ENCODE data around the gene SYNE1. TPM values are rescaled to one million over a fixed set of nuclear protein-coding genes. Genes with fewer than 3 reads are reported as not detected.

The SYNE1 gene
- total RNA-seq, 1 experiment from 2014 or later: 3.0 TPM

- no CpG with 5 or more reads among the region's 1 CpG for WGBS (ENCODE audit: extremely low coverage, insufficient read length, low lambda C conversion rate)
- Histone ChIP-seq H2AFZ (ENCODE audit: low read length) (no peak overlapping the region), H3T11ph (ENCODE audit: low read length) (no peak overlapping the region), H2BK5ac (ENCODE audit: insufficient read length, low read length) (no peak overlapping the region), H2BK15ac (ENCODE audit: low read depth, low read length) (no peak overlapping the region), H3K14ac (ENCODE audit: insufficient read depth, low read length) (no peak overlapping the region), H4K20me1 (ENCODE audit: control insufficient read depth, insufficient read depth, insufficient read length) (no peaks in the 10 kb centered on the region), H4K5ac (ENCODE audit: insufficient read length, low read depth, low read length) (no peak overlapping the region), H3K9ac (ENCODE audit: extremely low read depth, insufficient read length, low read length) (no peak overlapping the region), H3K4me1 (ENCODE audit: insufficient read depth, low read length) (no peaks in the 10 kb centered on the region), H3K4ac (ENCODE audit: low read depth, low read length) (no peak overlapping the region), H3K56ac (ENCODE audit: insufficient read length, low read depth, low read length) (no peak overlapping the region), H3K23ac (ENCODE audit: insufficient read length, low read depth, low read length) (no peak overlapping the region), H3K79me1 (ENCODE audit: insufficient read depth, low read depth, low read length, poor library complexity, severe bottlenecking) (no peaks in the 10 kb centered on the region), H2BK20ac (ENCODE audit: low read depth, low read length, poor library complexity, severe bottlenecking) (no peak overlapping the region), H2BK12ac (ENCODE audit: insufficient read length, low read depth, low read length) (no peak overlapping the region), H2BK120ac (ENCODE audit: low read depth, low read length, poor library complexity, severe bottlenecking) (no peak overlapping the region), H2AK5ac (ENCODE audit: insufficient read length, low read length) (no peak overlapping the region), H4K8ac (replicated peaks; ENCODE audit: insufficient read length, low read depth, low read length) (no peak overlapping the region), H3K79me2 (ENCODE audit: insufficient read depth, low read length) (no peaks in the 10 kb centered on the region), H3K23me2 (ENCODE audit: insufficient read length, low read depth, low read length, poor library complexity, severe bottlenecking) (no peaks in the 10 kb centered on the region), H3K4me2 (ENCODE audit: insufficient read depth, insufficient read length, low read length) (no peak overlapping the region), H4K91ac (ENCODE audit: insufficient read length, low read depth, low read length) (no peak overlapping the region), H3K27me3 (ENCODE audit: insufficient read depth, low read length) (no peaks in the 10 kb centered on the region), H3K27ac (ENCODE audit: insufficient read length, low read depth, low read length) (no peak overlapping the region), H3K18ac (ENCODE audit: insufficient read length, low read depth, low read length) (no peak overlapping the region), H3K9me3 (ENCODE audit: control insufficient read depth, low read depth, low read length) (no peaks in the 10 kb centered on the region)
- Mint-ChIP-seq H3K4me1 (no peaks in the 10 kb centered on the region), H3K27me3 (ENCODE audit: low read depth) (no peaks in the 10 kb centered on the region; the same call in 1 of the 2 replicates), H3K36me3 (ENCODE audit: insufficient read depth in 1 of 3, low read depth in 3 of 3) (peaks cover 2 to 10% (median 2%) of the 10 kb centered on the region in 3 experiments; a peak in 5 of 7 replicates), H3K27ac (no peak overlapping the region), H3K9me3 (peaks cover 5 to 9% of the 10 kb centered on the region in 2 experiments; a peak in 3 of 5 replicates), H3K4me3 (no peak overlapping the region)
- no peak for DNase-seq
- TF ChIP-seq, protein P1, sequence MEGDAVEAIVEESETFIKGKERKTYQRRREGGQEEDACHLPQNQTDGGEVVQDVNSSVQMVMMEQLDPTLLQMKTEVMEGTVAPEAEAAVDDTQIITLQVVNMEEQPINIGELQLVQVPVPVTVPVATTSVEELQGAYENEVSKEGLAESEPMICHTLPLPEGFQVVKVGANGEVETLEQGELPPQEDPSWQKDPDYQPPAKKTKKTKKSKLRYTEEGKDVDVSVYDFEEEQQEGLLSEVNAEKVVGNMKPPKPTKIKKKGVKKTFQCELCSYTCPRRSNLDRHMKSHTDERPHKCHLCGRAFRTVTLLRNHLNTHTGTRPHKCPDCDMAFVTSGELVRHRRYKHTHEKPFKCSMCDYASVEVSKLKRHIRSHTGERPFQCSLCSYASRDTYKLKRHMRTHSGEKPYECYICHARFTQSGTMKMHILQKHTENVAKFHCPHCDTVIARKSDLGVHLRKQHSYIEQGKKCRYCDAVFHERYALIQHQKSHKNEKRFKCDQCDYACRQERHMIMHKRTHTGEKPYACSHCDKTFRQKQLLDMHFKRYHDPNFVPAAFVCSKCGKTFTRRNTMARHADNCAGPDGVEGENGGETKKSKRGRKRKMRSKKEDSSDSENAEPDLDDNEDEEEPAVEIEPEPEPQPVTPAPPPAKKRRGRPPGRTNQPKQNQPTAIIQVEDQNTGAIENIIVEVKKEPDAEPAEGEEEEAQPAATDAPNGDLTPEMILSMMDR (conservative IDR thresholded peaks at IDR 0.05): no peak
Measured at GRCh38 chr6:152554851-152555250, 82.3 kb downstream of the SYNE1 start.
